ENCODE data around the gene CACNB2. TPM values are rescaled to one million over a fixed set of nuclear protein-coding genes. Genes with fewer than 3 reads are reported as not detected.

CACNB2 gene
- total and polyA plus RNA-seq, 10 of the 15 experiments (the other 5 are each of a cell fraction or from before 2014, with no cell fraction given), result 0.62 to 8.1 (median 1.2) TPM

GRCh38 chr10:18397906-18398305 is 257.7 kb downstream of the CACNB2 start:
- H3K9me3 ChIP-seq (replicated peaks; ENCODE audit: control insufficient read depth, insufficient read depth, low read length), result no peaks in the 10 kb centered on the region
- H3K27me3 ChIP-seq (replicated peaks in 1 of 2; ENCODE audit: control insufficient read depth in 2 of 2, insufficient read depth in 2 of 2, low read length in 1 of 2), result no peaks in the 10 kb centered on the region
- no peak for FAIRE-seq
- no peak overlapping the region for H3K4me3 ChIP-seq
- no peak for TF ChIP-seq CHD2 (IDR thresholded peaks at IDR 0.05; ENCODE audit: borderline replicate concordance, low read depth, low read length)
- no peak for TF ChIP-seq CREB1 (IDR thresholded peaks at IDR 0.05; ENCODE audit: low read depth)
- no peak for TF ChIP-seq NFYB (IDR thresholded peaks at IDR 0.05; ENCODE audit: insufficient read depth, low read depth, low read length)
- TF ChIP-seq ZBTB11 (CRISPR knock-in tag; IDR thresholded peaks at IDR 0.05), result no peak
- no peak for TF ChIP-seq STAT1 (conservative IDR thresholded peaks at IDR 0.05)
- no peak for TF ChIP-seq RFX5 (IDR thresholded peaks at IDR 0.05; ENCODE audit: low read depth, low read length)
- TF ChIP-seq E4F1 (IDR thresholded peaks at IDR 0.05; ENCODE audit: borderline replicate concordance, partially characterized antibody), result no peak
- no peak for TF ChIP-seq ESRRA (IDR thresholded peaks at IDR 0.05; ENCODE audit: low read length)
- no peak for TF ChIP-seq SP1 (IDR thresholded peaks at IDR 0.05; ENCODE audit: low read depth, low read length)
- TF ChIP-seq PAX5 (IDR thresholded peaks at IDR 0.05; ENCODE audit: borderline replicate concordance, low read depth, low read length), result no peak
- TF ChIP-seq MYC (IDR thresholded peaks at IDR 0.05; ENCODE audit: insufficient read depth, insufficient read length, insufficient replicate concordance, low read length, severe bottlenecking), result no peak
- no peak for TF ChIP-seq TCF7 (IDR thresholded peaks at IDR 0.05; ENCODE audit: borderline replicate concordance)
- TF ChIP-seq SMARCA5 (IDR thresholded peaks at IDR 0.05), result no peak
- ChIA-PET POLR2A (interaction anchor here (0.5 to 4.7 kb wide), 10 partner anchors 9 to 674 kb away, joined by 3 to 63 read pairs (median 4); no protein-coding TSS in a partner anchor), RAD21 (ENCODE audit: unreplicated experiment) (interaction anchor here (0.6 to 6.4 kb wide), 15 partner anchors 9 to 251 kb away, joined by 3 to 103 read pairs (median 7); no protein-coding TSS in a partner anchor), CTCF (interaction anchor here (0.7 to 5.2 kb wide), 13 partner anchors 12 to 158 kb away, joined by 3 to 48 read pairs (median 4); no protein-coding TSS in a partner anchor), SMC1A (ENCODE audit: uncharacterized antibody, unreplicated experiment) (interaction anchor here (0.8 to 7.6 kb wide), 22 partner anchors 9 to 182 kb away, joined by 3 to 160 read pairs (median 4); no protein-coding TSS in a partner anchor)
- in situ Hi-C loops (cut with MboI) (no loop called here), intact Hi-C loops (cut with micrococcal nuclease; ENCODE audit: unreplicated experiment) (no loop called here)
- WGBS (ENCODE audit: insufficient coverage, insufficient replicate concordance, low lambda C conversion rate, missing lambda C conversion rate), result 62% methylated on average over 5 of the region's 5 CpGs
- no peaks in the 10 kb centered on the region for H3K79me2 ChIP-seq (ENCODE audit: control insufficient read depth, insufficient read depth, low read length)
- H2AFZ ChIP-seq (ENCODE audit: control insufficient read depth, low read depth, low read length), result no peak overlapping the region
- no peaks in the 10 kb centered on the region for H3K4me1 ChIP-seq (ENCODE audit: control insufficient read depth, insufficient read depth, low read length)
- no peaks in the 10 kb centered on the region for H3K36me3 ChIP-seq (ENCODE audit: control insufficient read depth in 2 of 2, insufficient read depth in 2 of 2, low read length in 1 of 2)
- H3K9ac ChIP-seq (ENCODE audit: control insufficient read depth, insufficient read depth, low read length), result no peak overlapping the region
- no peak overlapping the region for H3K27ac ChIP-seq (ENCODE audit: control insufficient read depth, insufficient read depth)
- no peak overlapping the region for H3K4me2 ChIP-seq (ENCODE audit: control insufficient read depth, insufficient read depth)
- no TSS peak for BruUV-seq (replicated peaks)
- H4K20me1 ChIP-seq (ENCODE audit: control insufficient read depth, insufficient read depth), result no peaks in the 10 kb centered on the region
- no peak for ATAC-seq
- no peak for DNase-seq (ENCODE audit: low read depth, low spot score)

All from GM12878 (cell line).